OCI-LY3 (cell line): ENCODE results near the gene PHF20.

Source experiments
- CTCF ChIP-seq: fragments of 200-600, 300-600 bp; sonication (generic); IDR thresholded peaks from 2 replicates; pipeline ENCODE4 v1.5.1; 2014; ENCODE audit warnings: antibody characterized with exemption, low read length, low read depth
- EZH2phosphoT487 ChIP-seq: fragments of 200-600 bp; shearing (Covaris generic); IDR thresholded peaks from 2 replicates; pipeline ENCODE4 v1.6.1; 2018; ENCODE audit warnings: antibody characterized with exemption, mixed run types, low read depth

- TF ChIP-seq CTCF = no peak
- no peak for TF ChIP-seq EZH2phosphoT487
These were observed 52.1 kb downstream of the PHF20 start for GRCh38 chr20:35823937-35824336.
